GM21381 (cell line): ENCODE results near the gene CCDC197.

Experiments used
- ATAC-seq: cut with Tn5 transposase; IDR thresholded peaks from one replicate; pipeline ENCODE4 v1.9.1; 2021; ENCODE audit warnings: mild to moderate bottlenecking, moderate library complexity; ENCODE audit not compliant: unreplicated experiment

Gene CCDC197

GRCh38 chr14:93997082-93997481 is at the start of gene CCDC197:
TSS of gene CCDC197 (plus strand) at chr14:93997301. CDS start at chr14:93998132, 831 bp downstream.
- ATAC-seq = no peak

GRCh38 chr14:93949511-93950075 is 47.5 kb upstream of the CCDC197 start:
- ATAC-seq = no peak

- no peak for ATAC-seq
These were observed 46.0 kb upstream of the CCDC197 start for GRCh38 chr14:93950948-93951634.

GRCh38 chr14:93951635-93952540 is 45.2 kb upstream of the CCDC197 start:
- ATAC-seq = no peak

- no peak for ATAC-seq
These were observed 44.3 kb upstream of the CCDC197 start for GRCh38 chr14:93952829-93953228.

GRCh38 chr14:93953263-93953662 is 43.8 kb upstream of the CCDC197 start:
- no peak for ATAC-seq

GRCh38 chr14:93953739-93954515 is 43.2 kb upstream of the CCDC197 start:
- ATAC-seq = no peak

GRCh38 chr14:93954516-93954830 is 42.6 kb upstream of the CCDC197 start:
- no peak for ATAC-seq

GRCh38 chr14:93954900-93955849 is 41.9 kb upstream of the CCDC197 start:
- peak; percentile 32 for ATAC-seq

GRCh38 chr14:93955850-93956481 is 41.1 kb upstream of the CCDC197 start:
- no peak for ATAC-seq

GRCh38 chr14:93956514-93957332 is 40.4 kb upstream of the CCDC197 start:
- no peak for ATAC-seq

GRCh38 chr14:93957333-93957710 is 39.8 kb upstream of the CCDC197 start:
- no peak for ATAC-seq

GRCh38 chr14:93957751-93958566 is 39.1 kb upstream of the CCDC197 start:
- ATAC-seq = no peak

GRCh38 chr14:93958567-93959238 is 38.4 kb upstream of the CCDC197 start:
- ATAC-seq = no peak

GRCh38 chr14:93959239-93960107 is 37.6 kb upstream of the CCDC197 start:
- ATAC-seq = peak; percentile 65

GRCh38 chr14:93960108-93960475 is 37.0 kb upstream of the CCDC197 start:
- ATAC-seq = no peak
